GM19468 (cell line): ENCODE measurements around the gene NHS.
"Not testable (repeated sequence)": the region's sequence is repeated elsewhere in the genome, so short reads cannot be mapped to it uniquely, and the experiment has no call there.

Experiments used
- ATAC-seq: cut with Tn5 transposase; IDR thresholded peaks from one replicate; pipeline ENCODE4 v1.9.1; 2021; ENCODE audit warnings: mild to moderate bottlenecking, moderate library complexity, moderate number of reproducible peaks; ENCODE audit not compliant: unreplicated experiment; ENCODE audit errors: extremely low read depth

The NHS gene

GRCh38 chrX:17568804-17569203 lies 193.8 kb downstream of the NHS start:
- ATAC-seq, result not testable (repeated sequence)

GRCh38 chrX:17579026-17579425 lies 204.0 kb downstream of the NHS start:
- ATAC-seq, result no peak

DNA sequence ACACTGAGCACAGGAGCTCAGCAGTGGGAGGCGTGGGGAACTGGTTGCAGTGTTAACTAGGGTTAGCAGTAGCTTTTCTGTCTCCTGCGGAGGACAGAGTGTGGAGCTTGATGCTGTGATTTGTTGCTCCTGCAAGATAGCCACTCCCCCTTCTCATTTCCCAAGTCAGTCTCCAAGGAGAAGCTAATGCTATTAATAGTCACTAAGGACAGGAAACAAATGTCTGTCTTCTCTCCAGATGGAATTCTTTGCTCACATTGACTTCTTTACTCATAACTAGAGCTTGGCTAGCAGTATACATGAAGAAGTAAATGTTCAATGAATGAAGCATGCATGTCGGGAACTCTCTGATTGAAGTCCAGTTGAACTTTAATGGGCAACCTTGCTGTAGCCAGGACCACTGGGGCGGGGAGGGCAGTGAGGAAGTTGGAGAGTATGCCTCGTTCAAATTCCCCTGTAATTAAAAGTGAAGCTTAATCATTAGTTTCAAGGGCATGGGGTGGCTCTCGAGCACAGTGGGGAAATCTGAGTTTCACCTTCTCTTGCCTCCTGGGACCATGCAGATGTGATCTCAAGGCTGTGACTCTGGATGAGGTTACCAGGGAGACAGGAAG lies 205.6 kb downstream of the NHS start:
- ATAC-seq, result no peak

- ATAC-seq, result no peak
Observed at GRCh38 chrX:17581641-17582040, 206.6 kb downstream of the NHS start.

DNA sequence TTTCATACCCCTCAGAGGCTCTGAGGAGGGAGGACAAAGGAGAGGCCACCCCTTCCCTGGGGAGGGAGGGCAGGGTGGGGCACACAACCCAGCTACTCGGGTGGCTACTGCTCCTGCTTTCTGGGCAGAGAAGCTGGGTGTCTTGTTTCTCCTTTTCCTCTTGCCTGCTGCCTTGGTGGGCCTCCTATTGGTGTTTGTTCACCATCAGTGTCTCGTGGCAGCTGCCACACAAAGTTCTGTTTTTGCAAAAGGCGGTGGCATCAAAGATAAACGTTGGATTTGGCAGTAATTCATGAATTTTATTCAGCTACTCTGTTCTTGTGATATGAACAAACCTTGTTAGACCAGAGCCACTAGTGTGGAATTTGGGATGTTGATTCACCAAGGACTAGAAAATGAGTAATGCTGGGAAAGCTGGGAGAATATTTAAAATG lies 209.3 kb downstream of the NHS start:
- ATAC-seq, result no peak

GRCh38 chrX:17585006-17585405 lies 210.0 kb downstream of the NHS start:
- no peak for ATAC-seq

DNA sequence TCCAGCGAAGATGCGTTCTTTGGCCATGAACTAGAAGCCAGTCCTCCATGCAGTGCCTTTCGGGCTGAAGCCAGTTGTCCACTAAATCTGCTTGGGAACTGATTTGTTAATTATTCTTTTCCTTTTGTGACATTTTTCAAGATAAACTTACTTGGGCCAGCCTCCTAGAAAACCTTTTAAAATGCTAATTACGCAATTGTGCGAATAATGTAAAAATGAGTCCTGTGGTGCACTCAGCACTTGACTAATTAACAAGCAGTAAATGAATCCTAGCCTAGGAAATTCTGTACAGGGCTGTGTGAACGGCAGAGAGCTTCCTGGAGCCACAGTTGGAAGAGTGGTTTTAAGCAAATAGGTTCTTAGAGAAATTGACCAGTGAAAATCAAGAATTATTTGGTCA lies 212.4 kb downstream of the NHS start:
- no peak for ATAC-seq

DNA sequence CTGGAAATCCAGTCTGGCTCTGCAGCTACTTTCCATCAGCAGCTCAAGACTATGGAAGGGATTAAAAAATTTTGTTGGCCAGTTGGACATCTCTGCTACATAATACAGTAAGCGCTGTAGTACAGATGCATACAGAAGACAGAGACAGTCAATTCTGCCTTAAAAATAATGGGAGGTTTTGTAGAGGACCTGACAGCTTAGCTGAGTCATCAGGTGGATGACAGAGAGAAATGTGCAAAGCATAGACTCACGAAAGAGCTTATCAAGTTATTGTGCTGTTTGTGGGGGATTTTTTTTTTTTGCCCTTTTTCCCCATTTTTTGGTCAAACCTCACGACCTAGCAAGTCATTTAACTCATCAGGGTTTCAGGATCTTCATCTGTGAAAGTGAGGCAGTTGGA lies 213.3 kb downstream of the NHS start:
- no peak for ATAC-seq

GRCh38 chrX:17590892-17591740 lies 216.1 kb downstream of the NHS start:
- ATAC-seq, result no peak

DNA sequence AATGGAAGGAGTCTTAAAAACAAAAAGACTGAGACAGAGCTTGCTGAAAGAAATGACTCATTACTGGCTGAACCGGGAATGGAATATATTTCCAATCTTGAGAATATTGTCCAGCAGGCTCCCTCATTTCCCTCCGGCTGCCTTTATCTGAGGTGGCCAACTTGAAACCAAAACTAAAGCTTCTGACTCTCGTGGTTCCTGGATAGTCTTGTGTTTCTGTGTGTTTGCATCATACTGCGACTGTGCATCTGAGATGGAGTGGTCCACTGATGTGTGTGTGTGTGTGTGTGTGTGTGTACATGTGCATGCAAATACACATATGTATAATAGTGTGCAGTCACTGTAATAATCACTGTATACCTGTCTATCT lies 216.7 kb downstream of the NHS start:
- ATAC-seq, result no peak

DNA sequence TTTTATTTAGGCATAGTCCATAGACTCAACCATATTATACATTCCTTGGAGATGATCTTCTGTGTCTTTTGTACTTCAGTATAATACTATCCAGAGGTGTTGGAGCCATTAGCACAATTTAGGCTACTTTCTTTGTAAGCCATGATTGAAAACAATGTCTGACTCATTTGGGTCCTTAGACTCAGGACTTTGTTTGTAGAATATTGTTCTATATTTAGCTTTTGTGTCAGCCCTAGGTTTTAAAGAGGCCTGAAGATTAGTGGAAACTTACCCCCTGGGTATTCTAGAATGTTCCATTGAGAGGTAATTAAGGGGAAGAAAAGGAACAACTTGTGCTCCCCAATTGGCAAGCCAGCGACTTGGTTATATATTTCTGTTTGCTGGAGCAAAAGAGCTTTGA lies 217.1 kb downstream of the NHS start:
- no peak for ATAC-seq

DNA sequence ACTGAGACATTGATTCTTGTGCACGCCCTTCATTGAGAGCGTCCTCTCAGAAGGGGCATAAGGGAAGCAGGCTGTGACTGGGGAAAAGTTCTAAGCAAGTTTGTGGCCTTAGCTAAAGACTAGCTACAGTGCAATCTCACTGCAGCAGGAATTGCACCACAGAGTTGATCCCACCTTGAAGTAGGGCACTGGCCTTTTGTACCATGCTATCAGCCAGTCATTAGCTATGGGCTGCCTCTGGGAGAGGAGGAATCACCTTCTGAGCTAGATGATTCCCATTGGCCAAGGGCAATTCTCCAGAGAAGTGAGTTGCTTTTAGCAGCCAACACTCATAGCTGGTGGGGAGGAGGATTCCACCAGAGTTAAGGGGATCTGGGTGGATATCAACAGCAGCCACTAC lies 219.7 kb downstream of the NHS start:
- no peak for ATAC-seq

DNA sequence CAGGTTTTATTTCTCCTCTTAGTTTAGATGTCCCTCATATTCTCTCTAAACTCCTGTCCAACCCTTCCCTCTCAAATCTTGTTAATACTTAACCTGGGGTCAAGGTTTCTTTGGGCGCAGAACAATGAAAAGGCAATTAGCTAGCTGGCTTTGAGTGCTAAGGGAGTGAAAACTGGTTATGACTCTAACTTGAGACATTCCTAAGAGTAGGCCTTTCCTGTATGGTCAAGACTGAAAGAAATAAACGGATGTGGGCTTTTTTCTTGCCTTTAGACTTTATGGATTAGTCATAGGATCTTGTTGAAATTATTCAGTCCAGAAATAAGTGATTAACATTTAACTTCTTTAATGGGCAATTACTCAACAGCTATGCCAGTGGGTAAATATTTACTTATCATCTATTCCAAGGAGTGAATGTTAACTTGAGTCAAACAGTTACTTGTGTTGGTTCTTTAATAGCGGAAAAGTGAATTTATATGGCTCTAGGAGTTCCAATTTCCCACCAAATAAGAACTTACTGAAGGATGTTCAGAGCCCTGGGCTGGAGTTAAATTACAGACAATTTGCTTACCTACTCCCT lies 220.5 kb downstream of the NHS start:
- no peak for ATAC-seq

GRCh38 chrX:17596061-17596460 lies 221.1 kb downstream of the NHS start:
- ATAC-seq, result no peak

DNA sequence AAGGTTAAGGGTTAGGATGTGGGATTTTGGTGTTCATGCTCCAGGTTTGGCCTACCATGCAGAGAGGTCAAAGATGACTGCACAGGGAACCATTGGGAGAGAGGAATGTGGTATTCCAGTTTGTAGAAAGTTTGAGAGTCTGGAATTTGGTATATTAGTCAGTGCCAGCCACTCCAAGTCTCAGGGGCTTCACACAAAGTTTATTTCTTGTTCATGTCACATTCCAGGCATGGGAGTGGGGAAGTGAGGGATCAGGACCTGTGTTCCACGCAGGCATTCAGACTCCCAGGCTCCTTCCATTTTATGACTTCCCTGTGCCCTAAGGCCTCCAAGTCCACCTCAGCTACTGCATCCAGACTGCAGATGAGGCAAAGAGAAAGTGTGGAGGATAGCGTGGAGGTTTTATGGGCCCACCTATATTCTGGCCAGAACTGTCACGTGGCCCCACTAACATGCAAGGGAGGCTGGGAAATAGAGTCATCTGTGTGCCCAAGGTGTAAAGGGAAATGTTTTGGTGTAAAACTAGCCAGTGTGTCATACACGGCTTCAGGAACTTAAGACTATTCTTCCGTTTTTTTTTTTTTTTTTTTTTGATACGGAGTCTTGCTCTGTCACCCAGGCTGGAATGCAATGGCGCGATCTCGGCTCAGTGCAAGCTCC lies 221.7 kb downstream of the NHS start:
- no peak for ATAC-seq

DNA sequence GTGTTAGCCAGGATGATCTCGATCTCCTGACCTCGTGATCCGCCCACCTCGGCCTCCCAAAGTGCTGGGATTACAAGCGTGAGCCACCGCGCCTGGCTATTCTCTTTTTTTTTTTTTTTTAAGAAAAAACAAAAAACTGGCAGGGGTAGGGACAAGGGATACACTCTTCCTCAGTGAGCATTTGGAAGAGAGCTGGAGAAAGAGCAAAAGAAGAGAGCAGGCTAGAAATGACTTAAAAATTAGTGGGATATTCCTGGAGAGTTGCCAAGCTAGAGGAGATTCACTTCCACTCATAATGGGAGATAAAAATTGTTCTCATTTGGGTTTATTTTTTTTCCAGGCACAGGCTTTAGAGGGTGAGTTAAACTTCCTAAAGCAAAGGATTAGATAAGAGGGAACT lies 222.3 kb downstream of the NHS start:
- no peak for ATAC-seq

DNA sequence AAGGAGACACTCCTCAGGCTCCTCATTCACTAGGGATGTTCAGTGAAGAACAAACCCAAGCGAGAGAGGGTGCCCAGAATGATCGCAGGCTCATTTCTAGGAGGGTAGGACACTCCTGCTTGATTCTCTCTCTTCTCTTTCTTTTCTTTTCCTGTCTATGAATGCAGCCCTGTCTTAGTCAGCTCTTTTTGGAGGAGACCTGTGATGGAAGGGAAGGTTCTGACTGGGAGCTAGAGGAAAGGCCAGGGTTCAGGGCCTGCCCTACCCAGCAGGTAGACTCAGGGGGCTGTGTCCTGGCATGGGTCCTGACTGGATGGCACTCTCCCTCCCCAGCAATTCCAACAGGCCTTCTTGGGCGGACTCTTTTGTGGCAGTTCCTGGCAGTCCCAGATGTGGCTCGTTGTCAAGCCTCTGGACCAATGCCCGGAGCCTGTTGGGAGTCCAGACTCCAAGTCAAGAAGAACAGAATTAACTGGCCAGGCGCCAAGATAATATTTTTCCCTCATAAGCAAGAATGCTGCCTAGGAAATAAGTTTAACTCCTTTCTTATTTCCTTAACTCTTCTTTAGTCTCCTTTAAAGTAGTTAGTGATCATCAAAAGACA lies 222.9 kb downstream of the NHS start:
- no peak for ATAC-seq

- no peak for ATAC-seq
Observed at GRCh38 chrX:17601441-17602200, 226.6 kb downstream of the NHS start.

DNA sequence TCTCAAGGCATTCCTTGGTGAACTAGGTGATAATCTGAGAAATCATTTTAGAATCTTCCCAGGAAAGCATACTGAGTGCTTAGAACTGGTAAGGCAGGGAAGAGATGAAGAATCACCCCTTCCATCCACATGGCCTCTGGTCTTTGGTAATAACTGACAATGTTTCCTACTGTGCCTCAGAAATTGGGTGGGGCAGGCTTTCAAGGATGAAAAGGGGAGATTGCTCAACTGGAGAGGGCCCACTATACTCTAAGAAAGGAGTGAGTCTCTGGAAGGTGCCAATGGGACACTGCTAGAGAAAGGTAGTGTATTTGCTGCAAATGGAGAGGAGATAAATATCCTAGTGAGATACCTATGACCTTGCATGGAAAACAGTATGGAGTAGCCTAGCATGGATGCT lies 227.2 kb downstream of the NHS start:
- no peak for ATAC-seq

- ATAC-seq, result no peak
Observed at GRCh38 chrX:17603196-17603595, 228.2 kb downstream of the NHS start.
